GM18499 (cell line): ENCODE measurements around the gene CSMD2.

Experiments
- ATAC-seq: cut with Tn5 transposase; IDR thresholded peaks from one replicate; pipeline ENCODE4 v1.9.1; 2021; ENCODE audit warnings: moderate number of reproducible peaks; ENCODE audit not compliant: insufficient read depth, unreplicated experiment

Gene CSMD2

DNA sequence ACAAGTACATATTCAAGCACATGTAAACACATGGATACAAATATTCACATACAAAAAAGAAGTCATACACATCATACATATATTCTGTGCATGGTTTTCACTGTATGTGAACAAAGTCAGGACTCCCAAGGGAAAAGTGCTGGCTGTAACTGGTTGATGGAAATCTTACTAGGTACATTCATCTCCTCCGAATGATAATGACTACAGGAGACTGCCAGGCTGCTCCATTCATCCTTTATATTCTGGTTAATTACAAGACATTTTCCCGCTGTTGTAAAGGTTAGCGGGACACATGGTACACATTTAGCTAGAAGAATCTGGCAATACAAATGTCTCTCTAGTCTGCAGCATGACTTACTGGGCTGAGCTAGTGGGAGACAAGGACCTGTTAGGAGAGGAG, 327.4 kb downstream of the CSMD2 start:
- ATAC-seq = no peak

DNA sequence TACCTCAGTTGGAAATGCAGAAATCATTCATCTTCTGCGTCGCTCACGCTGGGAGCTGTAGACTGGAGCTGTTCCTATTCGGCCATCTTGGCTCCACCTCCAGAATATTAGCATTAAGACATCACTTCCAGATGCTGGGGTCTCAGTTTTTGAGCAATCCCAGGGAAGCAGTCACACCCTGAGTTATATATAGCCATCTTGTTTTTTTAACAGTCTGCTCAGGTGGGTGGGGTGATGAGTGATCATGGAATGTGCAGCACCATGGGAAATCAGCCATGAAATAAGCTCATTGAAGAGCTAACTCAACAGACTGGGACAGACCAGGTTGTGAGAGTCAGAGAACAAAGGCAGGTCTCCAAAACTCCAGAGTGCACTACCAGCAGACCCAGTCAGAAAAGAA, 328.1 kb downstream of the CSMD2 start:
- no peak for ATAC-seq

DNA sequence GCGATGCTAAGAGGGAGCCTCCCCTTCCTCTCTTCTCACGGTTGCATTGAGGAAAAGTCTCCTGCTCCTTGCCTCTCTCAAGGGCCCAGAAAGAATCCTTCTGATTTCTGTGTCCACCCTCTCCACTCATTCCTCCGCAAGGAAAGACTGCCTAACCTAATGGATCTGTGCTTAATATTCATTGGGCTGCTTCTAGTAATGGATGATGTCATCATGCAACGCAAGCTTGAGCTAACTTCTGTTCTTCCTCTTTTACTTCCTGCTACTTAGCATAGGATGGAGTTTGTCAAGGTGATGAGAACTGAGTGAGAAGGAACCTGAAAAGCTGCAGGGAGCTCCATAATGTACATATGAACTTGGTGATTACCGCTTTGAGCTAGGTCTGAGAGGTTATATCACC, 336.4 kb downstream of the CSMD2 start:
- ATAC-seq = no peak

DNA sequence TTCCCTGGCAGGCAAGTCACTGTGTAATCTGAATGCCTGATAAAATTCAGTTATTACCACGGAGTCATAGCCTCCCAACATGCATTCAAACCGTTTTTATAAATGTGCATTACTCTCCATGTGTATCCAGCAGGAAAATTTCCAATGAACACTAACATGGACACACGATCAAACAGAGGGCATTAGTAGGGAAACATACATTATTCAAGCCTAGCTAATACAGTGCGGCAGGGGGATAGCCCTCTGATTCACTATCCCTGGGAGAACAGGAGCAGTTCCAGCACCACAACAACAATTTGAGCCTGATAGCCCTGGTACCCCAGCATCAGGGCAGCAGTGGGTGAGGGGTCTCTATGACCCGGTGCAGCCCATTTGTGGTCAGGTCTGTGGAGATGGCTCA, 337.0 kb downstream of the CSMD2 start:
- ATAC-seq = no peak

DNA sequence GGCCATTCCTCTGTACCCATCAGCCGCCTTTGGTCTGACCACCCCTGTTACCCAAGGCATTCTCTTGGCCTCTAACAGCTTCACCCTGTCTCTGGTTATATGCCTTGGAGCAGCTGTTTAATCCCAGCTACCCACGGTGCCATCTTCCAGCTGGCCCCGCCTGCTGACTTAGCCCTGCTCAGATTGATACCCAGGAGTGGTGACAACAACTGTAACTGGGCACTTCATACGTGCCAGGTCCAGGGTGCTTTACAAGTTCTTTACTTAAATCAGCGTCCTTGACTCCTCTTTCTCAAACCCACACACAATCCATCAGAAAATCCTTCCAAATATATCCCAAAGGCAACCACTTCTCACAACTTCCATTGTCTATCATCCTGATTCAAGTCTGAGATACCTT, 338.3 kb downstream of the CSMD2 start:
- no peak for ATAC-seq

DNA sequence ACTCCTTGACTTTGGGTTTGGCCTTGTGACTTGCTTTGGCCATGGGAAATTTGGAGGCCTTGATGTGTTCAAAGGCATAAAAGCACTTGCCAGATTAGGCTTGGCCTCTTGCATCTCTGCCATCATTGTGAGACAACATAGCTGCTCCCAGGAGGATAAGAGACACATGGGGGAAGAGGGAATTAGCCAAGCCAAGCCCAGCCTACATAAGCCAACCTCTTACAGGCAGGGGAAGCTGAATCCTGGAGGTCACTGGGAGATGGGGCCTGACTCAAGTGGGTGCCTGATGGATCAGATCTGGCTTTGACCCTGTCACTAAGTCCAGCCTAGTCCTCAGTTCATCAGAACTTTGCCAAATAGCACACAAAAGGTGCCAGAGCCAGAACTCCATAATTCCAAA, 338.7 kb downstream of the CSMD2 start:
- no peak for ATAC-seq

DNA sequence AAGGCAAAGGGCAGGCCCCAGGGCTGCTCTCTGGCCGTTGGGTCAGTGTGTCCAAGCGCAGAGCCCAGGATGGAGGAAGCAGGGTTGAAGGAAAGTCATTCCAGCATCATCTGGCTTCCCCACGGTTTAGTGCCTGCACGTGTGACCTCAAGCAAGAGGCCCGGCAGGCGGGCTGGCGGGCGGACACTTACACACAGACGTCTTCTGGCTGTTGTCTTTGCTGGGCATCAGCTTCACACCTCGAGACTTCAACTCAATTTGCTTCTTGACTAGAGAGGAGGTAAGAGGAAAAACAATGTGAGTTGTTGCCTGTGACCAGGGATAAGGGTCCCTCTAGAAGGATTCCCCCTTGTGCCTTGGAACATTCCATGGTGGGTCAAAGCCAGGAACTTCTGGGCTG, 339.5 kb downstream of the CSMD2 start:
- no peak for ATAC-seq

DNA sequence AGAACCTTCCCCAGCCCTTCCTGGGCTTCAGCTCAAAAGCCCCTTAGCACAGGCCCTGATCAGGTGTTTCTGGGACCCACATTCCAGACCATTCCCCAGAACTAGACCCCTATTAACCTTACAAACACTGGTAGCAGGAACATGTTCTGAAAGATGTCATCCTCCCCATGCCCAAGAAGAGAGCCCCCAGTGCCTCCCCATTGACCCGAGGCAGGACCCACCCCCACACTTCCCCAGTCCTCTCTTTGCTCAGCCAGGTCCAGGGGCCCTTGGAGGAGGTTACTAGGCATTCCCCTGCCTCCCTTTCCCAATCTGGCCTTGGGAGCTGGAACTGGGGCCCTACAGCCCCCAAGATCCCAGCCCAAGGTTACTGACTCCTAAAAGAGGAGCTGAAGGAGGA, 340.1 kb downstream of the CSMD2 start:
- ATAC-seq = no peak

DNA sequence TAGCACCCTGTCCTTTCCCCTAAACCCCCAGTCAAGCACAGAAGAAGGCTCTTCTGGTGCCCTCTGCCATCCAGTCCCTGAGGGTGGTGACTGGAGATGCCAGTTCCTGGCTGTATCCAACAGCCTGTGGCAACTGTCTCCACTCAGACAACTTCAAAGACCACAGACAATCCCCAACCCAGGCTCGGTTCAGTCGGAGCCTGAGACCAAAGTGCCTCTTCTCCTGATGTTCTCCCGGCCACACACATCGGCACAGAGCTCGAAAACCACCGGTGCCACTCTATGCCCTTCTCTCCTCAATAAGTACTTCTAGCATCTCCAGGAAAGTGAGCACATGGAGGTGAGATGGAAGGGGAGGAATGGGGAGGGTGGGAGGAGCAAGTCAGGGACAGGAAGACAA, 340.7 kb downstream of the CSMD2 start:
- no peak for ATAC-seq

DNA sequence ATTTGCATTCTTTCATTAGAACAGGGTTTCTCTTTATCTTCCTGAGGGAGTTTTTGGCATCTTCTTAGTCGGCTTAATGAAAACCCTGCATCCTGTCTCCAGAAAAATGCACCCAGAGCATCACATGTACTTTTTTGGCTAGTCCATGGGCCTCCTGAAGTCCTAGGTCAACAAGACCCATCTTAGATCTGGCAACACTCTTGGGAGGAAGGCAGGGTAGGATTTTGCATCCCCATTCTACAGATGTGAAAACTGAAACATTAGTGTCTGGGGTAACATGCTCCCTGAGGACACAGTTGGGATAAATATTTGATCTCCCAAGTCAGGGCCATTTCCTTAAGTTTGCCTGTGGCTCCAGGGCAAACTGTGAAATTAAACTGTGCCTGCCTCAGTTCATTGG, 341.2 kb downstream of the CSMD2 start:
- ATAC-seq = no peak

DNA sequence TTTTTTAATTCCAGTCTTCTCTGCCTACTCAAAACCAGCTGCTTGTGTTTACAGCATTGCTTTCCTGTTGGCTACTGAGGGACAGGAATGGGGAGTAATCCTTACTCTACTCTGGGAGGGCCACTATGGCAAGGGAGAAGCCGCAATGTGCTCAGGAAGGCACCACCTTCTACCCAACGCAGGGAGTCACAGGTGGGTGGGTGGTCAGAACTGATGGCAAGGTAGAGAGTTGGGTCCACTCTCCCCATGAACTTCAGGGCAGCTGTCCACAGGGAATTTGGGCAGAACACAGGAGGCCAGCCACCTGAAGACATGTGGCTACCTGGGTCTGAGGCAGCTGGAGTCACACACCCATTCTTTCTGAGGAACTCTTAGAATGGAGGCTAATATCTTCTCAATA, 341.6 kb downstream of the CSMD2 start:
- ATAC-seq = no peak

DNA sequence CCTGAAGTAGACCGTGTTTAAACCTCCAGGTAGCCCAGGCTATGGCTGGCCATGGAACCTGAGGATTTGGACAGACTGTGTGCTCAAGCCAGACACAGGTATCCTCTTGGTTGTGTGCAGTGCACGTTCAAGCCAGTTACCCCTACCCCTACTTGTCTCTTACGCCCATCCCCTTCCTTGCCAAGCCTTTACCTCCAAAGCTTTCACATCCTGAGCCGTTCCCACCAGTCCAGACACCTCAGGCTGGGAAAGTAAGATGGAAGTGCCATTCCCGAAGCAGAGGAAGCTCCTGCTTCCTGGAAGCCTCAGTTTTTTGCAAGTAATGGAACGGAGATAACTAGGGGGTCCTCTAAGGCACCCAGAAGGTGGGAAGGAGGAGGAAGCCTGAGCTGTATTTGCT, 342.6 kb downstream of the CSMD2 start:
- ATAC-seq = no peak

DNA sequence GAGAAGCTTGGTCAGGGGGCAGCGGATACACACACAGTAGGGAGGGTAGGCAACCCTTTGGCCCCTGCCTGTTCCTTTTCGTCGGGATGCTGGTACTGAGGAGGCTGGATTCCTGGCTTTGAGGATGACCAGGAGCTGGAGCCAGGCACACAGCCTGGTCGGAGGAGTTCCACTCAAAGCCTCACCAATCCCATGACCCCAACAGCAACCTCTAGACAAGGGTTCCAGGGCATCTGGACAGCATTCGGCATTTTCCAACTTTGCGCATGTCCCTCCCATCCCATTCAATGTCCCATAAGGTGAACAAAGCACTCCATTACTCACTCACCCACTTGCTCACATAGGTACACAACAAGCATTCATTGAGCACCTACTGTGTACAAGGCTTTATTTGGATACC, 343.7 kb downstream of the CSMD2 start:
- no peak for ATAC-seq

DNA sequence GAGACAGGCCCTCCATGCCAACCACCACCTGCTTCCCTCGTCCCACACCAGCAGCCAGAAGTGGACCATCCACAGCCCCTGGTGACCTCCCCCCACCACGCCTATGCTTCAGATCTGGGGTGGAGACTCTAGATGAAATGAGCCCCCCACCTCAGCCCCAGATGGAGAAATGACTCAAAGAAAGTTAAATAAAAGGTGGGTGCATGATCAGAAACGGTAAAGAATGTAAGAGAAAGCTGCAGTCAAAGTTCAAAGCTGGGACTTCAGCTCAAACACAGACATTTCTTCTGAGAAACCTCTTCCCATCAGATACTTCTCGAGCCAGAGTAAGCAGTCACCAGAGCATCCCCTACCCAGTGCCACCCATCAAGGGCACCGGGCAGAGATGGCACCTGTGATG, 344.2 kb downstream of the CSMD2 start:
- ATAC-seq = no peak

DNA sequence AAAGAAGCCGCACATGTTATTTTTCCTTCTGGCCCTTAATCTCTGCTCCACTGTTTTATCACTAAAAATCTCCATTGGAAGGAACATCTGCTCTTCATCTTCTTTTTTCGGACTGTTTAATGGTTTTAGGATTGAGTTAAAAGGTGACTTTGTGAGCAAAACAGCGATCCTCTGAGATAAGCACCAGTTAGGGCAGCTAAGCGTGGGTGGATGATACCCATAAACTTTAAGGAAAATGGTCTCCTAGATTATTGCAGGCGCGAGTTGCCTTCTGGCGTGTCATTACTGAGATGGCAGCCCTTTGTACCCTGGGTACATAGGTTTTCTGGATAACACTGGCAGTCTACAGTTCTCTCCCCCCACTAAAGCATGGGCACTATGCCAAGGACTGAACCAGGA, 345.1 kb downstream of the CSMD2 start:
- no peak for ATAC-seq

DNA sequence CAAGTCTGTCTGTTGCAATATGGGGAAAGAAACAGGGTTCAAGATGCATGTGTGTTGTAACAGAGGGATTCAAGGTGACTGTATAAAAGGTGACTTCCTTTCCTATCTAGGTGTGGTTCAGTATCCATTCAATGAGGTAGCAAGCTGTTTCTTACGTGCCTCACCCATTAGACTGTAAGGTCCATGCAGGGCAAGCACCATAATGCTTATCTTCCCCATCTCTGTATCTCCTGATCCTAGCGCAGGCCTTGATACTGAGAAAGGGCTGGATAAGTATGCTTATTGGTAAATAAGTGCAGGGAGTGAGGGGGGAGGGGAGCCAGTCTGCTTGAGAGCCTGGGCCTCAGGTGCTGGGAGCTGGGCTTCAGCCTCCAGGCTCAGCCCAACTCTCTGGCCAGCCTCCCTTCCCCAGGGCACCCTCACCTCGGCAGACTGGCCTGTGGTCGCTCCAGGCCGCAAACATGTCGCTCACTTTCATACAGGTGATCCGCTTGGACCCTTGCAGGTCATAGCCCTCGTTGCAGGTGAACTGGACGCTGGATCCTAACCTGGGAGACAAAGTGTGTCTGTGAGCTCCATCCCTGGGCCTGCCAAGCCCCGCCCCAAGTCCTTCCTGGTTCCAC, 345.6 kb downstream of the CSMD2 start:
- no peak for ATAC-seq

DNA sequence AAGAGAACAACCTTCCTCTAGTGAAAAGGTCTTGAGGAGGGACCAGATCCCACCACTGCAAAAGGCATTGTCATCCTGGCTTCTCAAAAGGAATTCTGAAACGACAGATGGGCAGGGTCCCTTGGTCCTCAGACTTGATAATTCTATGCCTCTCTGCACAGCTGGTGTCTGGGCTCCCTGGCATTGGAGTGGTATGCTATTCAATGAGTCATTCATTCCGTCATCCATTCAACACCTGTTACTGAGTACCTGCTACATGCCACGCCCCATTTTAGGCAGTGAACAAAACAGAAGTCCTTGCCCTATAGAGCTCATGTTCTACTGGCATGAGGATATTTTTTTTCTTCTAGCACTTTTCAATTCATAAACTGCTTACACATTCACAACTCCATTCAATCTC, 347.0 kb downstream of the CSMD2 start:
- ATAC-seq = no peak

DNA sequence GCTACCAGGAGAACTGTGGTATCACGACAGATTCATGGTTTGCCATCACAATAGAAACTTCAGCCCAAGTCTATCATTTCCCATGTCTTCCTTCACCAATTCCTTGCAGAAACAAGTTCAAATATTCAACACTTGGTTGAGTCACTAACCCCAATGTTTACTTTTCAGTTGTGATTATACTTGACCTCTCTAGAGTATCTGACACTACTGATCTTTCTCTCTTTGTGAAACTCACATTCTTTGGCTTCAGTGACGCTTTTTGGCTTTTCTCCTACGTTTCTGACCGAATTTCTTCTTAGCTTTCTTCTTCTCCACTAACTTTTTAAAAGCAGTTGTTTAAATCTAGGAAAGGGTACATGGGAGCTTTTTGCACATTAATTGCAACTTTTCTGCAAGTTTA, 350.0 kb downstream of the CSMD2 start:
- no peak for ATAC-seq

DNA sequence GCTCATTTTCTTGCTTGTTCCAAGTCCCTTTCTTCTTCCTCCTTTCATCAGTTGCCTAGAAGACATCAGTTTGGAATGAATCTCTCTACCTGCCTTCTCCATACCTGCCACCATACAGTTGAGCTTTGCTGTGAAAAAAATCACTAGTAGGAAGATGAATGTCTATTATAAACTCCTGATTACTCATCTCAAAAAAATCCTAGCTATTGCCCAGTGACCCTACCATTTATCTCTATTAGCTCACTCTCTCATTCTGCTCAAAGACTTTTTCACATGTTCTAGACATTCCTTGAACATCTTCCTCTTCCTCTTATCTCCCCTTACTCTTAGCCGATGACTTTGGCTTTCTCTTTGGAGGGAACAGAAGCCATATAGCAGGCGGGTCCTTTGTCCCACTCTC, 350.9 kb downstream of the CSMD2 start:
- ATAC-seq = no peak

DNA sequence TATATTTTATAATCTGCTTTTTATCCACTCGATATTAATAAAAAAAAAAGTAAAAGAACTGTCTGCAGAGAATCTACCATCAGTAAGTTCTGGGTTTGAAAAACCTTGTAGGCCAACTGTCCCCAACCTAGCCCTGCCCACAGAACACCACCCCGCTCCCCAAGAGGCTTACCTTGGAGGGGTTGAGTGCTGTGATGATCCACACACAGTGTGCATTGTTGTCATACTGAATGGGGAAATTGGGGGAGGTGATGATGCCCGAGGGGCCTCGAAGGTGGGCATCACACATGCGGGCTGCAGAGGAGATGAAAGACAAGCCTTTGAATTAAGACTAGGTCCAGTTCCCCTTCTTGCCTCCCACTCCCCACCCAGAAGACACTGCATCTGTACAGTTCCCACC, 354.5 kb downstream of the CSMD2 start:
- ATAC-seq = no peak

DNA sequence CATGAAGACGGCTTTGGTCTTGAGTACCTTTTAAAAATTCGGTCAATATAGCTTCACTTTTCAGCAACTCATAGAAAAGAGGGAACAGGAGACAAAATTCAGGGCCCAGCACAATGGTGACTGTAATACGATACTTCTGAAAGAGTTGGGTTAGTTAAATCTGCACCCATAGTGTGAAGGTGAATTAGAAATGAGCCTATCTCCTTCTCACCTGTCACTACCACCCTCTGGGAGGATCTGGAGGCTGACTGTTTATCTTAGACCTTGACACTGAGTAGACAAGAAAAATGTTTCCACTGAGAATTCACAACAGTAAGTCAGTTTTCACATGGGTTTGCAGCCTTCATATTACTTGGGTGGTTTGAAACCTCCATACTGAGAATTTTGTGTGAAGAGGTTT, 359.0 kb downstream of the CSMD2 start:
- ATAC-seq = no peak

DNA sequence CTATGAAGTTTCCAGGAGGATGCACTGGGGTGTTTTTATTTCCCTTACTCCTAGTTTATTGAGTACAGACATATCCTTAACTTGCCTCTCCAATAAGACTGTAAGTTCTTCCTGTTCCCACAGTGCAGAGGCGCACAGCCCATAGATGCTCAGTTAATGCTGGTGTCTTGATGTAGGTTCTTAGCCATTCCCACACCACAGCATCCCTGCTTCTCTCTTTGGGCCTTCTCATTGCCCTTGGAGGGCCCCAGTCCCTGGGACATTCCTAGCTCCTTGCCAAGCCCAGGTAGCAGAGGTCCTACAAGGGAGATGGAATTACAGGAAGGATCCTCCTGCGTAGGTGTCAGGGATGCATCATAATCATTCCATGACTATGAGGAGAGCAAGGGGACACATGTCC, 362.8 kb downstream of the CSMD2 start:
- ATAC-seq = no peak

DNA sequence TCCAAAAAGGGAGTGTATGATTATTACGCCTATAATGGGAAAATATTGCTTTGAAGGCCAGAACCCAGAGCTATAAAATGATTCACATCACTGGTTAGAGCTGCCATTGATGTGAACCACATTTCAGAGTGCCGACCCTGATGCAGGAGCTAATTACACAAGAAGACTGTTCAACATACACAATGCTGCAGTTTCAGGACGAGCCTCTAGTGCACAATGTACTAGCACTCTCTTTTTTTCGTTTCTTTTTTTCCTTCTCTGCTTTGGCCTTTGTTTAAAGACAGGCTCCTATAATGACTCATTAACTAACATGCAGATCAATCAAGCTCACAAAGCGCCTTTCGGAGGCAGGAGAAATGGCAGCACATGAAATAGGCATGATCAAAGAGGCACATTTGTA, 367.2 kb downstream of the CSMD2 start:
- ATAC-seq = no peak
